ENCODE results near the gene SINHCAF. TPM values are rescaled to one million over a fixed set of nuclear protein-coding genes. Genes with fewer than 3 reads are reported as not detected.
"Not testable (repeated sequence)": the region's sequence is repeated elsewhere in the genome, so short reads cannot be mapped to it uniquely, and the experiment has no call there.

The SINHCAF gene
- total and polyA plus RNA-seq, 5 donors from 2014 or later = 42.0 to 73.7 (median 53.4) TPM

GRCh38 chr12:31279390-31279924 lies 46.5 kb downstream of the SINHCAF start:
- ATAC-seq (ENCODE audit: low read depth in 2 of 2) = no peak

GRCh38 chr12:31278832-31279231 lies 47.1 kb downstream of the SINHCAF start:
- Mint-ChIP-seq H3K27ac (peak overlapping the region in 2 of 3 donors; percentile 72 to 85), H3K4me3 (no peak overlapping the region), H3K9me3 (no peaks in the 10 kb centered on the region), H3K36me3 (peaks cover 37% of the 10 kb centered on the region), H3K4me1 (peaks cover 0 to 2% (median 0%) of the 10 kb centered on the region in 4 donors), H3K27me3 (no peaks in the 10 kb centered on the region)
- H3K27me3 ChIP-seq (ENCODE audit: control insufficient read depth, insufficient read depth, low read length) = no peaks in the 10 kb centered on the region
- no peak overlapping the region for H3K27ac ChIP-seq (ENCODE audit: insufficient read depth, low read length, poor library complexity, severe bottlenecking)
- no peaks in the 10 kb centered on the region for H3K9me3 ChIP-seq (ENCODE audit: control insufficient read depth in 2 of 2, low read length in 2 of 2)
- ATAC-seq (ENCODE audit: low read depth in 2 of 2) (no peak), DNase-seq (no peak)
- no peaks in the 10 kb centered on the region for H3K4me1 ChIP-seq (ENCODE audit: control insufficient read depth, insufficient read depth, low read length, poor library complexity, severe bottlenecking)
- peaks cover 29% of the 10 kb centered on the region for H3K36me3 ChIP-seq (ENCODE audit: control insufficient read depth, insufficient read depth, low read length)
- H3K4me3 ChIP-seq (ENCODE audit: low read depth, low read length) = no peak overlapping the region

More at GRCh38 chr12:31279390-31279924, 46.5 kb downstream of the SINHCAF start:
- no peak overlapping the region for H3K27ac ChIP-seq (ENCODE audit: insufficient read depth, low read length, poor library complexity, severe bottlenecking)
- DNase-seq = no peak
- H3K4me1 Mint-ChIP-seq = peaks cover 0 to 2% (median 0%) of the 10 kb centered on the region in 4 donors
- no peaks in the 10 kb centered on the region for H3K4me1 ChIP-seq (ENCODE audit: control insufficient read depth, insufficient read depth, low read length, poor library complexity, severe bottlenecking)
- no peaks in the 10 kb centered on the region for H3K9me3 ChIP-seq (ENCODE audit: control insufficient read depth in 2 of 2, low read length in 2 of 2)
- no peak overlapping the region for H3K4me3 ChIP-seq (ENCODE audit: low read depth, low read length)
- H3K27me3 Mint-ChIP-seq = no peaks in the 10 kb centered on the region
- H3K4me3 Mint-ChIP-seq = no peak overlapping the region
- H3K27ac Mint-ChIP-seq = peak overlapping the region in 1 of 3 donors; percentile 9
- peaks cover 43% of the 10 kb centered on the region for H3K36me3 Mint-ChIP-seq
- H3K9me3 Mint-ChIP-seq = no peaks in the 10 kb centered on the region
- H3K27me3 ChIP-seq (ENCODE audit: control insufficient read depth, insufficient read depth, low read length) = no peaks in the 10 kb centered on the region
- peaks cover 29% of the 10 kb centered on the region for H3K36me3 ChIP-seq (ENCODE audit: control insufficient read depth, insufficient read depth, low read length)

GRCh38 chr12:31278424-31278823 lies 47.5 kb downstream of the SINHCAF start:
- ATAC-seq (ENCODE audit: low read depth in 2 of 2) (no peak), DNase-seq (no peak)
- H3K9me3 ChIP-seq (ENCODE audit: control insufficient read depth in 2 of 2, low read length in 2 of 2) = no peaks in the 10 kb centered on the region
- no peaks in the 10 kb centered on the region for H3K4me1 ChIP-seq (ENCODE audit: control insufficient read depth, insufficient read depth, low read length, poor library complexity, severe bottlenecking)
- Mint-ChIP-seq H3K9me3 (no peaks in the 10 kb centered on the region), H3K27ac (peak overlapping the region in 2 of 3 donors; percentile 72 to 85), H3K4me3 (no peak overlapping the region), H3K27me3 (no peaks in the 10 kb centered on the region), H3K36me3 (peaks cover 37% of the 10 kb centered on the region), H3K4me1 (peaks cover 0 to 2% (median 0%) of the 10 kb centered on the region in 4 donors)
- no peaks in the 10 kb centered on the region for H3K27me3 ChIP-seq (ENCODE audit: control insufficient read depth, insufficient read depth, low read length)
- peaks cover 26% of the 10 kb centered on the region for H3K36me3 ChIP-seq (ENCODE audit: control insufficient read depth, insufficient read depth, low read length)
- H3K4me3 ChIP-seq (ENCODE audit: low read depth, low read length) = no peak overlapping the region
- no peak overlapping the region for H3K27ac ChIP-seq (ENCODE audit: insufficient read depth, low read length, poor library complexity, severe bottlenecking)

GRCh38 chr12:31277081-31277480 lies 48.9 kb downstream of the SINHCAF start:
- no peak overlapping the region for H3K4me3 Mint-ChIP-seq
- peak overlapping the region in 1 of 3 donors; percentile 6 for H3K27ac Mint-ChIP-seq
- H3K36me3 Mint-ChIP-seq = peaks cover 30% of the 10 kb centered on the region
- H3K4me1 ChIP-seq (ENCODE audit: control insufficient read depth, insufficient read depth, low read length, poor library complexity, severe bottlenecking) = no peaks in the 10 kb centered on the region
- no peaks in the 10 kb centered on the region for H3K9me3 Mint-ChIP-seq
- DNase-seq = no peak
- peaks cover 16% of the 10 kb centered on the region for H3K36me3 ChIP-seq (ENCODE audit: control insufficient read depth, insufficient read depth, low read length)
- no peak for ATAC-seq (ENCODE audit: low read depth in 2 of 2)
- no peak overlapping the region for H3K4me3 ChIP-seq (ENCODE audit: low read depth, low read length)
- no peaks in the 10 kb centered on the region for H3K27me3 Mint-ChIP-seq
- H3K27ac ChIP-seq (ENCODE audit: insufficient read depth, low read length, poor library complexity, severe bottlenecking) = no peak overlapping the region
- no peaks in the 10 kb centered on the region for H3K27me3 ChIP-seq (ENCODE audit: control insufficient read depth, insufficient read depth, low read length)
- no peaks in the 10 kb centered on the region for H3K9me3 ChIP-seq (ENCODE audit: control insufficient read depth in 2 of 2, low read length in 2 of 2)
- H3K4me1 Mint-ChIP-seq = peaks cover 0 to 2% (median 0%) of the 10 kb centered on the region in 4 donors

- H3K27ac Mint-ChIP-seq = peak overlapping the region in 1 of 3 donors; percentile 18
Observed at GRCh38 chr12:31275491-31275890, 50.5 kb downstream of the SINHCAF start.

GRCh38 chr12:31274520-31275300 lies 51.2 kb downstream of the SINHCAF start:
- H3K4me1 Mint-ChIP-seq = peaks cover 0 to 6% (median 0%) of the 10 kb centered on the region in 4 donors
- no peak overlapping the region for H3K4me3 Mint-ChIP-seq
- no peaks in the 10 kb centered on the region for H3K9me3 Mint-ChIP-seq
- Histone ChIP-seq H3K9me3 (ENCODE audit: control insufficient read depth in 2 of 2, low read length in 2 of 2) (no peaks in the 10 kb centered on the region), H3K4me3 (ENCODE audit: low read depth, low read length) (no peak overlapping the region), H3K4me1 (ENCODE audit: control insufficient read depth, insufficient read depth, low read length, poor library complexity, severe bottlenecking) (no peaks in the 10 kb centered on the region), H3K27me3 (ENCODE audit: control insufficient read depth, insufficient read depth, low read length) (no peaks in the 10 kb centered on the region), H3K27ac (ENCODE audit: insufficient read depth, low read length, poor library complexity, severe bottlenecking) (no peak overlapping the region), H3K36me3 (ENCODE audit: control insufficient read depth, insufficient read depth, low read length) (peaks cover 10% of the 10 kb centered on the region)
- peak overlapping the region in 2 of 3 donors; percentile 18 to 67 for H3K27ac Mint-ChIP-seq
- H3K36me3 Mint-ChIP-seq = peaks cover 27% of the 10 kb centered on the region
- DNase-seq (no peak), ATAC-seq (ENCODE audit: low read depth in 2 of 2) (no peak)
- no peaks in the 10 kb centered on the region for H3K27me3 Mint-ChIP-seq

More at GRCh38 chr12:31275491-31275890, 50.5 kb downstream of the SINHCAF start:
- H3K4me3 Mint-ChIP-seq = no peak overlapping the region
- ATAC-seq (ENCODE audit: low read depth in 2 of 2) (no peak), DNase-seq (no peak)
- H3K4me1 Mint-ChIP-seq = peaks cover 0 to 6% (median 0%) of the 10 kb centered on the region in 4 donors
- H3K36me3 Mint-ChIP-seq = peaks cover 27% of the 10 kb centered on the region
- Histone ChIP-seq H3K27ac (ENCODE audit: insufficient read depth, low read length, poor library complexity, severe bottlenecking) (no peak overlapping the region), H3K36me3 (ENCODE audit: control insufficient read depth, insufficient read depth, low read length) (peaks cover 15% of the 10 kb centered on the region), H3K9me3 (ENCODE audit: control insufficient read depth in 2 of 2, low read length in 2 of 2) (no peaks in the 10 kb centered on the region), H3K4me3 (ENCODE audit: low read depth, low read length) (no peak overlapping the region), H3K27me3 (ENCODE audit: control insufficient read depth, insufficient read depth, low read length) (no peaks in the 10 kb centered on the region), H3K4me1 (ENCODE audit: control insufficient read depth, insufficient read depth, low read length, poor library complexity, severe bottlenecking) (no peaks in the 10 kb centered on the region)
- H3K9me3 Mint-ChIP-seq = no peaks in the 10 kb centered on the region
- no peaks in the 10 kb centered on the region for H3K27me3 Mint-ChIP-seq

- not testable (repeated sequence) for H3K4me3 ChIP-seq (ENCODE audit: low read depth, low read length); H3K27me3 ChIP-seq (ENCODE audit: control insufficient read depth, insufficient read depth, low read length); H3K27ac Mint-ChIP-seq; DNase-seq; H3K27me3 Mint-ChIP-seq; ATAC-seq (ENCODE audit: low read depth in 2 of 2); H3K9me3 Mint-ChIP-seq; H3K4me1 ChIP-seq (ENCODE audit: control insufficient read depth, insufficient read depth, low read length, poor library complexity, severe bottlenecking); H3K9me3 ChIP-seq (ENCODE audit: control insufficient read depth in 2 of 2, low read length in 2 of 2); H3K36me3 ChIP-seq (ENCODE audit: control insufficient read depth, insufficient read depth, low read length); H3K4me3 Mint-ChIP-seq; H3K27ac ChIP-seq (ENCODE audit: insufficient read depth, low read length, poor library complexity, severe bottlenecking); H3K4me1 Mint-ChIP-seq
- H3K36me3 Mint-ChIP-seq = peaks cover 27% of the 10 kb centered on the region
Observed at GRCh38 chr12:31273794-31274193, 52.2 kb downstream of the SINHCAF start.
